ACC112 (cell line): ENCODE measurements around the gene ERBB4.

ENCODE experiments used
- H2AFZ ChIP-seq: fragments of 200-600 bp; sonication (generic); one replicate; pipeline ENCODE4 v1.6.0; 2017; ENCODE audit warnings: antibody characterized with exemption, low read length; ENCODE audit not compliant: unreplicated experiment
- H3K27ac ChIP-seq: fragments of 200-600 bp; sonication (generic); 2 replicates; pipeline ENCODE4 v1.5.1; 2014; ENCODE audit warnings: low read depth, mild to moderate bottlenecking, antibody characterized with exemption, low read length, moderate library complexity
- H3K27me3 ChIP-seq: fragments of 200-600 bp; sonication (generic); 2 replicates; pipeline ENCODE4 v1.6.1; 2014; ENCODE audit warnings: mild to moderate bottlenecking, antibody characterized with exemption, low read length, moderate library complexity, mixed read lengths; ENCODE audit not compliant: insufficient read depth
- H3K36me3 ChIP-seq: fragments of 200-600 bp; sonication (generic); 2 replicates; pipeline ENCODE4 v1.6.1; 2016; ENCODE audit warnings: mild to moderate bottlenecking, antibody characterized with exemption, low read length, moderate library complexity, mixed read lengths; ENCODE audit not compliant: insufficient read depth
- H3K4me1 ChIP-seq: fragments of 200-600 bp; sonication (generic); one replicate; pipeline ENCODE4 v1.6.1; 2016; ENCODE audit warnings: low read length, mixed read lengths; ENCODE audit not compliant: insufficient read depth, unreplicated experiment, control insufficient read depth
- H3K4me3 ChIP-seq: fragments of 200-600 bp; sonication (generic); 2 replicates; pipeline ENCODE4 v1.5.1; 2014; ENCODE audit warnings: mild to moderate bottlenecking, low read depth, low read length
- H3K79me2 ChIP-seq: fragments of 200-600 bp; sonication (generic); one replicate; pipeline ENCODE4 v1.6.0; 2016; ENCODE audit warnings: low read length; ENCODE audit not compliant: control insufficient read depth, unreplicated experiment, insufficient read depth

Gene ERBB4

GRCh38 chr2:212539072-212539880, 674 bp upstream of the ERBB4 start:
- Histone ChIP-seq H3K4me3 (peak overlapping the region; percentile 72), H3K36me3 (no peaks in the 10 kb centered on the region), H3K79me2 (no peaks in the 10 kb centered on the region), H3K27me3 (peaks cover 28% of the 10 kb centered on the region), H2AFZ (peak overlapping the region; percentile 94), H3K27ac (no peak overlapping the region), H3K4me1 (no peaks in the 10 kb centered on the region)

- Histone ChIP-seq H3K27ac (no peak overlapping the region), H3K79me2 (no peaks in the 10 kb centered on the region), H3K4me1 (no peaks in the 10 kb centered on the region), H3K4me3 (peak overlapping the region; percentile 72), H2AFZ (peak overlapping the region; percentile 94), H3K27me3 (peaks cover 28% of the 10 kb centered on the region), H3K36me3 (no peaks in the 10 kb centered on the region)
Observed at GRCh38 chr2:212537726-212538304, 787 bp downstream of the ERBB4 start.

GRCh38 chr2:212536817-212537725, 1.5 kb downstream of the ERBB4 start:
- peaks cover 28% of the 10 kb centered on the region for H3K27me3 ChIP-seq
- peak overlapping the region; percentile 72 for H3K4me3 ChIP-seq
- H3K79me2 ChIP-seq, result no peaks in the 10 kb centered on the region
- no peaks in the 10 kb centered on the region for H3K36me3 ChIP-seq
- H2AFZ ChIP-seq, result peak overlapping the region; percentile 94
- no peaks in the 10 kb centered on the region for H3K4me1 ChIP-seq
- H3K27ac ChIP-seq, result no peak overlapping the region

- no peaks in the 10 kb centered on the region for H3K4me1 ChIP-seq
- no peak overlapping the region for H3K27ac ChIP-seq
- H3K79me2 ChIP-seq, result no peaks in the 10 kb centered on the region
- H2AFZ ChIP-seq, result peak overlapping the region; percentile 44
- H3K4me3 ChIP-seq, result peak overlapping the region; percentile 72
- H3K27me3 ChIP-seq, result peaks cover 28% of the 10 kb centered on the region
- H3K36me3 ChIP-seq, result no peaks in the 10 kb centered on the region
Observed at GRCh38 chr2:212535996-212536816, 2.4 kb downstream of the ERBB4 start.

GRCh38 chr2:212534336-212534735, 4.3 kb downstream of the ERBB4 start:
- H2AFZ ChIP-seq, result no peak overlapping the region
- no peaks in the 10 kb centered on the region for H3K79me2 ChIP-seq
- no peak overlapping the region for H3K4me3 ChIP-seq
- H3K27ac ChIP-seq, result no peak overlapping the region
- peaks cover 28% of the 10 kb centered on the region for H3K27me3 ChIP-seq
- H3K4me1 ChIP-seq, result no peaks in the 10 kb centered on the region
- no peaks in the 10 kb centered on the region for H3K36me3 ChIP-seq

GRCh38 chr2:212532585-212532984, 6.0 kb downstream of the ERBB4 start:
- Histone ChIP-seq H2AFZ (no peak overlapping the region), H3K4me3 (no peak overlapping the region), H3K36me3 (no peaks in the 10 kb centered on the region), H3K79me2 (no peaks in the 10 kb centered on the region), H3K4me1 (no peaks in the 10 kb centered on the region), H3K27me3 (peaks cover 19% of the 10 kb centered on the region), H3K27ac (no peak overlapping the region)

- no peak overlapping the region for H3K27ac ChIP-seq
- H3K79me2 ChIP-seq, result no peaks in the 10 kb centered on the region
- no peak overlapping the region for H3K4me3 ChIP-seq
- H3K36me3 ChIP-seq, result no peaks in the 10 kb centered on the region
- no peaks in the 10 kb centered on the region for H3K4me1 ChIP-seq
- H3K27me3 ChIP-seq, result peaks cover 15% of the 10 kb centered on the region
- no peak overlapping the region for H2AFZ ChIP-seq
Observed at GRCh38 chr2:212532087-212532486, 6.5 kb downstream of the ERBB4 start.

GRCh38 chr2:212531499-212531898, 7.1 kb downstream of the ERBB4 start:
- Histone ChIP-seq H3K4me3 (no peak overlapping the region), H3K36me3 (no peaks in the 10 kb centered on the region), H3K27me3 (peaks cover 9% of the 10 kb centered on the region), H3K79me2 (no peaks in the 10 kb centered on the region), H2AFZ (no peak overlapping the region), H3K4me1 (no peaks in the 10 kb centered on the region), H3K27ac (no peak overlapping the region)

- H3K79me2 ChIP-seq, result no peaks in the 10 kb centered on the region
- H2AFZ ChIP-seq, result no peak overlapping the region
- H3K36me3 ChIP-seq, result no peaks in the 10 kb centered on the region
- no peaks in the 10 kb centered on the region for H3K4me1 ChIP-seq
- H3K27me3 ChIP-seq, result peaks cover 4% of the 10 kb centered on the region; the same call in 1 of the 2 replicates
- H3K27ac ChIP-seq, result no peak overlapping the region
- no peak overlapping the region for H3K4me3 ChIP-seq
Observed at GRCh38 chr2:212530991-212531390, 7.6 kb downstream of the ERBB4 start.

- Histone ChIP-seq H3K27me3 (no peaks in the 10 kb centered on the region), H3K36me3 (no peaks in the 10 kb centered on the region), H3K27ac (no peak overlapping the region), H3K79me2 (no peaks in the 10 kb centered on the region), H3K4me3 (no peak overlapping the region), H3K4me1 (no peaks in the 10 kb centered on the region), H2AFZ (peak overlapping the region; percentile 51)
Observed at GRCh38 chr2:212530373-212530772, 8.2 kb downstream of the ERBB4 start.
